CD4-positive, alpha-beta T cell treated with Interleukin-21 for 1 hour (primary cell): ENCODE results near the gene ADAM19.
A peak's percentile ranks its signal among the peaks of the same experiment; 100 is the strongest.

Source experiments
- DNase-seq: peaks from one replicate; pipeline ENCODE4 v3.0.0-alpha.2; 2020

The ADAM19 gene

GRCh38 chr5:157562111-157562581 lies 13.4 kb downstream of the ADAM19 start:
- no peak for DNase-seq

- DNase-seq, result no peak
These were observed 14.5 kb downstream of the ADAM19 start for GRCh38 chr5:157561110-157561509.

GRCh38 chr5:157559301-157559700 lies 16.3 kb downstream of the ADAM19 start:
- no peak for DNase-seq

- DNase-seq, result no peak
These were observed 16.9 kb downstream of the ADAM19 start for GRCh38 chr5:157558681-157559080.

GRCh38 chr5:157558041-157558595 lies 17.5 kb downstream of the ADAM19 start:
- no peak for DNase-seq

- DNase-seq, result no peak
These were observed 18.8 kb downstream of the ADAM19 start for GRCh38 chr5:157556615-157557418.

GRCh38 chr5:157555037-157555640 lies 20.4 kb downstream of the ADAM19 start:
- DNase-seq, result no peak

GRCh38 chr5:157554179-157555036 lies 21.2 kb downstream of the ADAM19 start:
- no peak for DNase-seq

GRCh38 chr5:157552650-157553049 lies 22.9 kb downstream of the ADAM19 start:
- no peak for DNase-seq

GRCh38 chr5:157550663-157551062 lies 24.9 kb downstream of the ADAM19 start:
- DNase-seq, result no peak

- DNase-seq, result no peak
These were observed 25.5 kb downstream of the ADAM19 start for GRCh38 chr5:157549954-157550549.

GRCh38 chr5:157549283-157549629 lies 26.3 kb downstream of the ADAM19 start:
- DNase-seq, result no peak

- DNase-seq, result no peak
These were observed 26.9 kb downstream of the ADAM19 start for GRCh38 chr5:157548513-157549282.

- no peak for DNase-seq
These were observed 27.5 kb downstream of the ADAM19 start for GRCh38 chr5:157547941-157548512.

GRCh38 chr5:157546456-157547100 lies 29.0 kb downstream of the ADAM19 start:
- DNase-seq, result no peak

- no peak for DNase-seq
These were observed 29.8 kb downstream of the ADAM19 start for GRCh38 chr5:157545610-157546310.

GRCh38 chr5:157544623-157544989 lies 31.0 kb downstream of the ADAM19 start:
- peak; percentile 71 for DNase-seq

GRCh38 chr5:157543825-157544622 lies 31.6 kb downstream of the ADAM19 start:
- DNase-seq, result peak; percentile 22

- DNase-seq, result no peak
These were observed 33.1 kb downstream of the ADAM19 start for GRCh38 chr5:157542282-157543000.
